ENCODE data around the gene MAD1L1.

DNA sequence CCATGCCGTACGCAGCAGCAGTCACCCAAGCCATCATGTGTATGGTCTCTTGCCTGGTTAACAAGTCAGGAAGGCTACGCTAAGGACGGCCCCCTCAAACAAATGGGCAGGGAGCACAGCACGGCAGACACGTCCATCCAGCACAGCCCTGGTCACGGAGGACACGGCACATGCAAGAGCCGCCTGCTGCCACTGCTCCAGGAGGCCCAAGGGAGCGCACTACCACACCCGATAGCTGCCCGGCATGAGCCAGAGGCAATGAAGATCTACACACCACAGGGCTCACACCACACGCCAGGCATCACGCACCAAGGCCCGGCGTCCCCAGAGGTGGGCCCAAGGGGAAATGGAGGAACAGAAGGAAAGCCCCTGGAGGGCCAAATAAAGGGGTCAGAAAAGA lies 134.2 kb downstream of the MAD1L1 start:
- TF ChIP-seq POLR2AphosphoS5 (IDR thresholded peaks at IDR 0.05; ENCODE audit: borderline replicate concordance, low read depth, low read length) (no peak), EZH2 (IDR thresholded peaks at IDR 0.05) (no peak), FOXP2 (optimal IDR thresholded peaks at IDR 0.05; ENCODE audit: control extremely low read depth, extremely low read length, insufficient read depth) (no peak)
